A549 (cell line): ENCODE results near the gene ADGRL3. TPM values are rescaled to one million over a fixed set of nuclear protein-coding genes. Genes with fewer than 3 reads are reported as not detected.

Experiments
- ATAC-seq, 2 experiments: fragments of 200-7000 bp in 1 of 2; fragments of >200 bp in 1 of 2; cut with Nextera tagmentation in 1 of 2; cut with Tn5 transposase in 1 of 2; 3 replicates each; pipeline versions ENCODE4 v1.8.0 to v1.9.1; 2018 to 2020; ENCODE audit warnings: mild to moderate bottlenecking in 1 of 2, moderate library complexity in 1 of 2
- CTCF ChIA-PET: fragments of 300-600 bp; sonication (Branson Sonifier 250); formaldehyde crosslinking; extraction: SDS; loops from one replicate; lab custom pipeline; 2021; ENCODE audit warnings: antibody characterized with exemption, inconsistent platforms; lab: Yijun Ruan, JAX
- POLR2A ChIA-PET: fragments of 350-600 bp; formaldehyde crosslinking; extraction: SDS; loops from one replicate; lab custom pipeline; 2021; ENCODE audit warnings: antibody characterized with exemption, inconsistent platforms; lab: Yijun Ruan, JAX
- DNase-seq, 2 experiments: peaks; one replicate each; pipeline versions ENCODE4 v3.0.0 to v3.0.0-alpha.2; 2011 to 2016; ENCODE audit warnings: low read depth in 1 of 2, low spot score in 1 of 2
- FAIRE-seq: peaks from 2 replicates; lab custom pipeline; 2011; peaks lifted over from hg19 to GRCh38; lab: Jason Lieb, UNC
- H3K27ac ChIP-seq, 2 experiments: fragments of >200 bp; sonication (Bioruptor Twin); formaldehyde crosslinking; 3 replicates each; pipeline ENCODE4 v1.5.1; 2016 to 2017
- H3K4me1 ChIP-seq: fragments of >200 bp; sonication (Bioruptor Twin); formaldehyde crosslinking; 3 replicates; pipeline ENCODE4 v1.6.1; 2016
- H3K4me2 ChIP-seq: fragments of >200 bp; sonication (Bioruptor Twin); formaldehyde crosslinking; 3 replicates; pipeline ENCODE4 v1.6.1; 2016
- H3K4me3 ChIP-seq: fragments of >200 bp; sonication (Bioruptor Twin); formaldehyde crosslinking; 3 replicates; pipeline ENCODE4 v1.5.1; 2016
- H3K9me3 ChIP-seq: fragments of >200 bp; sonication (Bioruptor Twin); formaldehyde crosslinking; 3 replicates; pipeline ENCODE4 v1.6.1; 2016
- CBX8 ChIP-seq: fragments of 200-600 bp; sonication (generic); IDR thresholded peaks from 2 replicates; pipeline ENCODE4 v1.6.1; 2016
- CHD4 ChIP-seq: fragments of 200-600 bp; sonication (generic); IDR thresholded peaks from 2 replicates; pipeline ENCODE4 v1.6.1; 2016; ENCODE audit warnings: antibody characterized with exemption, mild to moderate bottlenecking, borderline replicate concordance
- EHF ChIP-seq: fragments of 250-450 bp; sonication (Bioruptor Pico); IDR thresholded peaks from 2 replicates; pipeline ENCODE4 v1.5.0; 2020; ENCODE audit warnings: mild to moderate bottlenecking
- EHMT2 ChIP-seq: fragments of 200-600 bp; sonication (generic); IDR thresholded peaks from 2 replicates; pipeline ENCODE4 v1.6.1; 2016; ENCODE audit warnings: antibody characterized with exemption, low read depth, mild to moderate bottlenecking, moderate library complexity
- EP300 ChIP-seq, 2 experiments: fragments of >200 bp; sonication (Bioruptor Twin); formaldehyde crosslinking; IDR thresholded peaks; 2 replicates in 1 of 2; 3 replicates in 1 of 2; pipeline ENCODE4 v1.6.1; 2016 to 2017
- HOXA7 ChIP-seq: fragments of 250-450 bp; sonication (Bioruptor Pico); IDR thresholded peaks from 2 replicates; pipeline ENCODE4 v1.5.0; 2020; ENCODE audit warnings: mild to moderate bottlenecking, moderate library complexity
- JUN ChIP-seq, 2 experiments: fragments of >200 bp; sonication (Bioruptor Twin); formaldehyde crosslinking; IDR thresholded peaks; 2 replicates in 1 of 2; 3 replicates in 1 of 2; pipeline ENCODE4 v1.6.1; 2016 to 2017
- MAFK ChIP-seq: fragments of 450-650 bp; IDR thresholded peaks from 2 replicates; pipeline ENCODE4 v1.6.1; 2014; ENCODE audit not compliant: partially characterized antibody
- MAX ChIP-seq: IDR thresholded peaks from 2 replicates; pipeline ENCODE4 v1.6.1; 2012
- MYC ChIP-seq: IDR thresholded peaks from 2 replicates; pipeline ENCODE4 v1.6.1; 2012; ENCODE audit warnings: mild to moderate bottlenecking, inconsistent platforms, low read length, improper control_type of control experiment, borderline replicate concordance
- NFE2L2 ChIP-seq: fragments of 150-350 bp; conservative IDR thresholded peaks from 2 replicates; pipeline ENCODE4 v1.6.1; 2014; ENCODE audit warnings: low read length
- NPAS2 ChIP-seq: fragments of 250-450 bp; sonication (Bioruptor Pico); IDR thresholded peaks from 2 replicates; pipeline ENCODE4 v1.8.0; 2022; ENCODE audit warnings: mild to moderate bottlenecking, moderate library complexity, borderline replicate concordance
- PBX3 ChIP-seq: IDR thresholded peaks from 2 replicates; pipeline ENCODE4 v1.6.1; 2012
- POLR2AphosphoS2 ChIP-seq: conservative IDR thresholded peaks from 2 replicates; pipeline ENCODE4 v1.6.1; 2012; ENCODE audit warnings: low read length, improper control_type of control experiment, inconsistent platforms
- RAD21 ChIP-seq, 2 experiments: fragments of >200 bp in 1 of 2; sonication (Bioruptor Twin) in 1 of 2; formaldehyde crosslinking in 1 of 2; IDR thresholded peaks in 1 of 2; conservative IDR thresholded peaks in 1 of 2; 2 replicates in 1 of 2; 3 replicates in 1 of 2; pipeline ENCODE4 v1.6.1; 2012 to 2018; ENCODE audit warnings: inconsistent platforms in 1 of 2
- REST ChIP-seq: fragments of 200-600 bp; sonication (generic); IDR thresholded peaks from 2 replicates; pipeline ENCODE4 v1.6.1; 2016; ENCODE audit warnings: antibody characterized with exemption, mild to moderate bottlenecking, moderate library complexity
- RFX5 ChIP-seq: fragments of 450-650 bp; IDR thresholded peaks from 2 replicates; pipeline ENCODE4 v1.7.1; 2014; ENCODE audit warnings: antibody characterized with exemption, mild to moderate bottlenecking, moderate library complexity
- RNF2 ChIP-seq: fragments of 200-600 bp; sonication (generic); IDR thresholded peaks from 2 replicates; pipeline ENCODE4 v1.6.1; 2016; ENCODE audit warnings: low read depth, mild to moderate bottlenecking, antibody characterized with exemption, moderate library complexity, borderline replicate concordance
- TFCP2L1 ChIP-seq: fragments of 250-450 bp; sonication (Bioruptor Pico); IDR thresholded peaks from 2 replicates; pipeline ENCODE4 v1.5.0; 2021; ENCODE audit warnings: mild to moderate bottlenecking
- TP53 ChIP-seq: fragments of 250-450 bp; sonication (Bioruptor Pico); IDR thresholded peaks from 2 replicates; pipeline ENCODE4 v1.5.0; 2021; ENCODE audit warnings: mild to moderate bottlenecking, moderate library complexity
- USF2 ChIP-seq: fragments of 450-650 bp; IDR thresholded peaks from 2 replicates; pipeline ENCODE4 v1.6.1; 2014; ENCODE audit warnings: antibody characterized with exemption
- ZC3H11A ChIP-seq: fragments of 450-650 bp; IDR thresholded peaks from 2 replicates; pipeline ENCODE4 v1.6.1; 2014; ENCODE audit warnings: antibody characterized with exemption, mild to moderate bottlenecking
- WGBS: methylation state at CpG from one replicate; pipeline ENCODE4 v1.1.6; 2017; ENCODE audit errors: missing lambda C conversion rate; 5-methylcytosine and 5-hydroxymethylcytosine counted together
- polyA plus RNA-seq, 4 experiments: library from polyadenylated mRNA; depleted of rRNA in 3 of 4; stranded (reverse); fragments of >200 nt; fragmentation: RNase III in 1 of 4; extraction: RNeasy Plus Mini Kit Qiagen cat#74134 plus additional on column Dnase treatment in 1 of 4; gene quantifications; 2 replicates in 3 of 4; 3 replicates in 1 of 4; pipeline ENCODE4 v1.2.3, GENCODE V29; 2011 to 2017

ADGRL3 gene
- polyA plus RNA-seq, 2 of the 4 experiments (the other 2 are of a cell fraction) = 0.05 to 0.12 TPM

DNA sequence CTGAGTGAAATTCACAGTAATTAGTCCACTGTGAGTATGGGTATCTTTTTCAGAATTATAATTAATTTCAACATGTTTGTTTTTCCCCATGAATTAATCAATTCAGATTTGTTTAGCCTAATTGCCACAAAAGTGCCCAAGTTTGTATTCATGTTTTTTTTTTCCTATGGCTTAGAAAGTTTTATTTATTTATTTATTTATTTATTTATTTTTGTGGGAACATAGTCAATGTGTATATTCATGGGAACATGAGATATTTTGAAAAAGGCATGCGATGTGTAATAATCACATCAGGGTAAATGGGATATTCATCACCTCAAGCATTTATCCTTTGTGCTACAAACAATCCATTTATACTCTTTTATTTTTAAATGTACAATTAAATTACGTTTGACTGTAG lies 475.3 kb downstream of the ADGRL3 start:
- no peaks in the 10 kb centered on the region for H3K4me1 ChIP-seq
- ATAC-seq (no peak), DNase-seq (no peak), FAIRE-seq (no peak)
- TF ChIP-seq POLR2AphosphoS2 = no peak
- TF ChIP-seq ZC3H11A = peak; percentile 55
- no peak for TF ChIP-seq RNF2
- TF ChIP-seq RFX5 = no peak
- 38% methylated on average over 2 of the region's 2 CpGs for WGBS
- ChIA-PET POLR2A (no interaction called here), CTCF (no interaction called here)
- H3K4me3 ChIP-seq = no peak overlapping the region
- no peak overlapping the region for H3K4me2 ChIP-seq
- H3K27ac ChIP-seq = no peak overlapping the region
- no peaks in the 10 kb centered on the region for H3K9me3 ChIP-seq

DNA sequence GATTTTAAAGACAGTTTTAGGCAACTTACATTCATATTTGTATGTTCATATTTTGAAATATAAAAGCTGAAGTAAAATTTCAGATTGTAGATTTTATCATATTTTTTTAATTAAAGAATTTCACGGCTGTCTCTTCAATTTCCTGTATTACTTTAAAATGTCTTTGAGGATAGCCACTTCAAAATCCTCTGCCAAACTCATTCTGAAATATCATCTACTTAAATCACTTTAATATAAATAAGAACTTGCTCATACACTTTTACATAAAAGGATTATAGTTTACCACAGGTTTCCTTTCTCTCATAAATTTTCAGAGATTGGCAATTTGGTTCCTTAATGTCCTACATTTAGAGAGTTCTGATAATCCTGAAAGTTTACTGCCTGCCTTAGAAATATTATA lies 478.2 kb downstream of the ADGRL3 start:
- Histone ChIP-seq H3K27ac (no peak overlapping the region), H3K9me3 (no peaks in the 10 kb centered on the region), H3K4me3 (no peak overlapping the region), H3K4me1 (no peaks in the 10 kb centered on the region), H3K4me2 (no peak overlapping the region)
- ChIA-PET POLR2A (no interaction called here), CTCF (no interaction called here)
- 38% methylated on average over 1 of the region's 1 CpG for WGBS
- DNase-seq = no peak
- no peak for FAIRE-seq
- ATAC-seq = no peak
- no peak for TF ChIP-seq PBX3
- no peak for TF ChIP-seq MAFK
- TF ChIP-seq EP300 (IDR thresholded peaks at IDR 0.05) = no peak
- TF ChIP-seq NFE2L2 = no peak
- no peak for TF ChIP-seq CBX8
- no peak for TF ChIP-seq TP53 (CRISPR knock-in tag)
- TF ChIP-seq MAX = no peak
- TF ChIP-seq REST = no peak
- TF ChIP-seq EHF (CRISPR knock-in tag) = no peak
- TF ChIP-seq HOXA7 = no peak
- TF ChIP-seq MYC = no peak
- TF ChIP-seq ZC3H11A = no peak
- TF ChIP-seq CHD4 = no peak
- TF ChIP-seq JUN (IDR thresholded peaks at IDR 0.05) = no peak
- TF ChIP-seq EHMT2 = no peak
- TF ChIP-seq NPAS2 (CRISPR knock-in tag) = no peak
- no peak for TF ChIP-seq TFCP2L1 (CRISPR knock-in tag)
- TF ChIP-seq USF2 = no peak
- TF ChIP-seq RAD21 (conservative IDR thresholded peaks at IDR 0.05 in 1 of 2, IDR thresholded peaks at IDR 0.05 in 1 of 2) = no peak
